PC-9 (cell line): ENCODE results near the gene CREB1.

ENCODE experiments used
- CTCF ChIP-seq: fragments of 200-600 bp; sonication (generic); conservative IDR thresholded peaks from 2 replicates; pipeline ENCODE4 v1.6.1; 2017; ENCODE audit warnings: mixed run types, antibody characterized with exemption, mild to moderate bottlenecking, moderate library complexity
- EZH2 ChIP-seq: fragments of 200-600 bp; sonication (generic); IDR thresholded peaks from 2 replicates; pipeline ENCODE4 v1.8.0; 2017; ENCODE audit warnings: antibody characterized with exemption, low read depth

GRCh38 chr2:207594731-207595130 is 65.0 kb downstream of the CREB1 start:
- TF ChIP-seq EZH2 (no peak), CTCF (no peak)
